ENCODE results near the gene BTBD1.
A peak's percentile ranks its signal among the peaks of the same experiment; 100 is the strongest.

BTBD1 gene

DNA sequence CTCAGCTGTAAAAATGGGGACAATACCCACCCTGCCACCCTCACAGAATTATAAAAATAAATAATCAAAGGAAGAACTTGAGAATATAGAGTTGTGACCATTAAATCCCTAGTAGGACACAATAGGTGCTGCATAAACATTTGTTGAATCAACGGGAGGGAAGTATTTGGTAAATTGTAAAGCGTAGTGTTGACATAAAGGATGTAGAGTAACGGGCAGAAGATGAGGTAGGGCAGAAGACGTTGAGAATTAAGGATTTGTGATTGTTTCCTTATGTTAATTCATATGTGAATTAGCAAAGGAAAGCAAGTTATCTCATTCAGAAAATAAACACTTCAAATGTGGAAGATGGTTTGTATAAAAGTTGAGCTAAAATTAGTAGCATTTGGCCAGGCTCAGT lies 73.9 kb downstream of the BTBD1 start:
- DNase-seq (ENCODE audit: low spot score): no peak

- no peak for DNase-seq (ENCODE audit: low spot score)
Measured at GRCh38 chr15:82992436-82992998, 74.5 kb downstream of the BTBD1 start.

- peak; percentile 6 for DNase-seq (ENCODE audit: low spot score)
Measured at GRCh38 chr15:82986442-82986780, 80.6 kb downstream of the BTBD1 start.

DNA sequence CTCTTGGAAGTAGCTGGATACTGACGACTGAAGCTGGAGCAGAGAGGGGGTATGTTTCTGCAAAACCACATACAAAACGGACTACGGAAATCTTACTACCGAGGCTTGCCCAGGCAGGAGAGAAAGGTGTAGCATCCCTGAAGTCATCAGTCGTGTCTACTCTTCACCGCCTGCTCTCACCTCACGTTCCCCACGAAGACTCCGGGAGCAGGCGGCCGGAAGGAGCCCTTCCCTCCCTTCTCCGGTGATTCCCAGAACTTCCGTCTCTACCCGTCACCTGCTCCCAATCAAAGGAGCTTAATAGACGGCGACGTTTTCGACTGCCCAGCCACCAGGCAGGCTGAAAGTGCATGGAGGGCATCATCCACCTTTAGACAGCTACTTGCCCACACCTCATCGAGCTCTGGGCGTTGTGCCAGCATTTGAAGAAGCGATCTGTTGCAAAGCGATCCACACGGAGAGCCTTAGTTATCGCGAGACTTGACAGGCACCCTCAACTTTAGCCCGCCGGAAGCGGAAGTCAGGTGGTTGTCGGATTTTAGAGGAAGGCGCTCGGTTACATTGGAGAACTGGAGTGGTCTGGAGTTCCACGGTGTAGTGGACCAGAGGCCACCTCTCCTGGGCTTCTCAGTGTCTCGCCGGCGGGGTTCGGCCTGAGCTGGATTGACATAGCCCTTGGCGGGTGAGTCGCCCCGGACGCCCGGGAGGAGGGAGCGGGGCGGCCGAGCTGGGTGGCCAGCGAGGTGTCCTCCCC lies 81.2 kb downstream of the BTBD1 start, which contains the start of gene RAMAC:
RAMAC (plus strand) TSS at position 523 of the 754 bp plus-strand sequence. CDS start 2,809 bp downstream, outside the sequence.
- DNase-seq (ENCODE audit: low spot score): peak; percentile 99

GRCh38 chr15:82980981-82981380 lies 86.1 kb downstream of the BTBD1 start:
- no peak for DNase-seq (ENCODE audit: low spot score)

GRCh38 chr15:82979726-82980125 lies 87.3 kb downstream of the BTBD1 start:
- no peak for DNase-seq (ENCODE audit: low spot score)

GRCh38 chr15:82978438-82978837 lies 88.6 kb downstream of the BTBD1 start:
- DNase-seq (ENCODE audit: low spot score): no peak

- DNase-seq (ENCODE audit: low spot score): no peak
Measured at GRCh38 chr15:82977076-82977475, 90.0 kb downstream of the BTBD1 start.

GRCh38 chr15:82972990-82973389 lies 94.1 kb downstream of the BTBD1 start:
- no peak for DNase-seq (ENCODE audit: low spot score)

DNA sequence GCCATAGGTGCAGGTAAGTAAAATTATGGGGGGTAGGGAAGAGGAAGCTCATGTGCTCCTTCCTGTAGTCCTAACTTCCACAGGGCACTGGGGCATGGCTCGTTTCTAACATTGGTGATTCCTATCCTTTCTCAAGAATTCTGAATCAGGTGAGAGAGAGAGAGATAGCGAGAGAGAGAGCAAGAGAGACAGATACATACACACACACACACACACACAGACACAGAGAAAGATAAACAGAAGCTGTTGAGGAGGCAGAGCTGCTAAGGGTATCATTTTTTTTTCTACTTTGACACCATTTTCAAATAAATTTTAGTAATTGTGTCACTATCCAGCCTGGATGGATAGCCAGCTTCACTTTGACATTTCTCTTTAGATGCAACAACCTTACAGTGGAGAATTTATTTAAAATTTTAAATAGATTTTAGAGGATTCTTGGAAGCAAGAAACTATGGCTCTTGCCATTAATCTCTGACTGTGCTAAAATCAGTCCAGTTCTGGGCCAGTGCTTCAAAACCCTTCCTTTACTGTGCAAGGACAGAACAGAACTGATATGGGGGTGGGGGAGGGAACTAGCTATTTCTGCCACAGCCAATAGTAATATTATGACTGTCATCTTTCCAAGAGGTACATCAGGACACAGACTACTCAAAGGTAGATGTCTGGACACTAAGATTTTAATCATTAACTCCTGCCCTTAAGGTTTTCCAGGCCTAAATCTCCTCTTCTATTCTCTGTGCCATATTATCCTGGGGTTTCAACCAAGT lies 95.7 kb downstream of the BTBD1 start:
- DNase-seq (ENCODE audit: low spot score): no peak

DNA sequence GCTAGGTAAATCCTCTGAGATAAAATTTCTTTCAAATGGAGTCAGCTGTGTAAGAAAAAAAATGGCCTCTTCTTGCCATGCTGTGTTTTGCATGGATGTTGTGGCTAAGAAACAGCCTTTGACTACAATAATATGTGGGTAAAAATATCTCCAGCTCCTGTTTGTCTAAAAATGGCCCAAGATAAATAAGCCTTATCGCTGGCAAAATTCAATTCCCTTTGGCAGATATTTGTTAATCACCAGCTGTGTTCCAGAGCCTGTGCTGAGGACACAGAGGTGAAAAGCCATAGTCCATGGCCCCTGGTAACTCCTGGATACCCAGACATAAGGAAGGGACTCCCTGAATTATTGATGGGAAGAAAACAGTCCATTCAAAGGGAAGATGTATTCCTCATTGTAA lies 96.4 kb downstream of the BTBD1 start:
- no peak for DNase-seq (ENCODE audit: low spot score)

DNA sequence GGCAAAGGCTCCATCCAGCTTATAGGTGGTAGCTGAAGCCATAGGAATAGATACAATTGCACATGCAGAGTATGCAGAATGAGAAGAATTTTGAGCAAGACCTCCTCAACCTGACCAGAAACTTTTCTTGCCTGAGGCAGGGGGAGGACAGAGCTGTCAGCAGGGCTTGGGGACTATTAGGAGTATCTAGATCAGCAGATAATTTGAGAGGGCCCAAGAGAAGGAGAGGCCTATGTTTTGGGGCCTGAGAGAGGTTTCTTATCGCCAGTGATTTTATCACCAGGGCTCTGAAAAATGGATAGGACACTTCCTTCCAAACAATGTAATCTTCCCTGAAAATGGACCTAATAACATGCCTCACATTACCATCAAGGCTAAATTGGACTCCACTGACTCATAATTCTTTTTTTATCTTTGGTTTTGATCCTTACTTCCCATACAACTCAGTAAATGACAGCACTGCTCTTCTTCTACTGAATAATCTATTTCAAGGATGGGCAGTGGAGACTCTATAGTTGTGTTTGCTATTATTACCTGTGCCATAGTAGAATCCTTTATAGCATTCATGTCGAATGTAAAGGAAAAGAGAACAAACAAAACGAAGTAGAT lies 96.9 kb downstream of the BTBD1 start:
- no peak for DNase-seq (ENCODE audit: low spot score)

- DNase-seq (ENCODE audit: low spot score): no peak
Measured at GRCh38 chr15:82969353-82969752, 97.7 kb downstream of the BTBD1 start.

- DNase-seq (ENCODE audit: low spot score): no peak
Measured at GRCh38 chr15:82968066-82968465, 99.0 kb downstream of the BTBD1 start.

DNA sequence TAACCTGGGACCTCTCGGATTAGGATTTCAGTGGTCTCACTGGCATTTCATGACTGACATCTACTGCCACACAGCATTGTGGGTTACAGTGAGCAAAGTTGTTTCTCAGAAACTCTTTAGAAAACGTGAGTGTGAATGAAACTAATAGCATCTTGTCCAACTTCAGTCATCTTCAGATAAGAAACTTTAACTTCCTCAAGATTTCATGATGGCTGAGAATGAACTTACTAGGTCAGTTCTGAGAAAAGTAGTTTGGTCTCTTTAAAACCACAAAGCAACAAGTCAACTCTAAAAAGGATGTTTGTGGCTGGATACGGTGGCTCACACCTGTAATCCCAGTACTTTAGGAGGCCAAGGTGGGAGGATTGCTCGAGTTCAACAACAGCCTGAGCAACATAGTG lies 100.4 kb downstream of the BTBD1 start:
- DNase-seq (ENCODE audit: low spot score): no peak

Measured in LoVo (cell line).